ENCODE data around the gene ABLIM2. TPM values are rescaled to one million over a fixed set of nuclear protein-coding genes. Genes with fewer than 3 reads are reported as not detected.

The ABLIM2 gene
- total and polyA plus RNA-seq, 2 of the 4 experiments (the other 2 are of a cell fraction) = under 0.01 to 0.10 TPM

GRCh38 chr4:8041868-8042267, 116.7 kb downstream of the ABLIM2 start:
- Histone ChIP-seq H2AK9ac (replicated peaks; ENCODE audit: low read depth, low read length, poor library complexity) (no peak overlapping the region), H3K9ac (ENCODE audit: low read depth, low read length) (no peak overlapping the region), H3K9me1 (ENCODE audit: insufficient read depth, low read length) (no peaks in the 10 kb centered on the region), H3K4me1 (ENCODE audit: control insufficient read depth, insufficient read depth, low read length) (no peaks in the 10 kb centered on the region), H3K56ac (ENCODE audit: extremely low read depth, insufficient read depth, low read length) (no peak overlapping the region), H3K9me3 (ENCODE audit: control insufficient read depth, insufficient read depth, low read length) (no peaks in the 10 kb centered on the region), H2BK120ac (ENCODE audit: low read depth, low read length) (no peak overlapping the region), H3K36me3 (ENCODE audit: control insufficient read depth, insufficient read depth, low read length) (no peaks in the 10 kb centered on the region), H3K4me2 (ENCODE audit: low read depth, low read length) (no peak overlapping the region), H3K14ac (replicated peaks; ENCODE audit: low read depth, low read length) (no peak overlapping the region), H3K23ac (ENCODE audit: low read depth, low read length) (no peak overlapping the region), H4K20me1 (ENCODE audit: insufficient read depth, low read length) (no peaks in the 10 kb centered on the region), H3K4me3 (ENCODE audit: insufficient read depth, low read depth, low read length) (no peak overlapping the region), H3K27me3 (ENCODE audit: control insufficient read depth, insufficient read depth, low read length) (peaks cover 71% of the 10 kb centered on the region), H2AFZ (replicated peaks; ENCODE audit: low read length, poor library complexity) (no peak overlapping the region), H2BK15ac (ENCODE audit: low read depth, low read length) (no peak overlapping the region), H4K91ac (ENCODE audit: insufficient read depth, low read depth, low read length) (no peak overlapping the region), H3K79me1 (ENCODE audit: low read depth in 1 of 2, low read length in 2 of 2) (no peaks in the 10 kb centered on the region), H4K8ac (ENCODE audit: low read depth in 2 of 2, low read length in 2 of 2) (no peak overlapping the region), H2BK5ac (ENCODE audit: low read depth, low read length, poor library complexity, severe bottlenecking) (no peak overlapping the region), H3K4ac (ENCODE audit: low read depth, low read length) (no peak overlapping the region), H2BK20ac (ENCODE audit: low read depth, low read length) (no peak overlapping the region), H4K5ac (ENCODE audit: low read depth, low read length) (no peak overlapping the region), H2AK5ac (ENCODE audit: low read depth, low read length) (no peak overlapping the region), H3K18ac (ENCODE audit: low read depth, low read length) (no peak overlapping the region), H3K27ac (ENCODE audit: insufficient read depth, low read length) (no peak overlapping the region)
- WGBS, 2 experiments (ENCODE audit: extremely low coverage in 2 of 2, insufficient read length in 1 of 2) = no CpG with 5 or more reads among the region's 11 CpGs
- intact Hi-C loops (cut with micrococcal nuclease) = no loop called here
- in situ Hi-C loops (cut with MboI; ENCODE audit: low sequenced_read_pairs) = no loop called here
- ATAC-seq (ENCODE audit: low read depth) = no peak
- ChIA-PET POLR2A (ENCODE audit: unreplicated experiment) (no interaction called here), CTCF (interaction anchor here (0.6 kb wide), 1 partner anchor 112 kb away, joined by 4 read pairs; no protein-coding TSS in a partner anchor)
- no TSS peak for BruUV-seq (replicated peaks)
- DNase-seq = no peak
- TF ChIP-seq FOS (IDR thresholded peaks at IDR 0.05; ENCODE audit: low read depth, low read length) = no peak
- dilution Hi-C loops (cut with HindIII; ENCODE audit: low sequenced_read_pairs, unreplicated experiment) = no loop called here
